ENCODE data around the gene TENT5A. TPM values are rescaled to one million over a fixed set of nuclear protein-coding genes. Genes with fewer than 3 reads are reported as not detected.

TENT5A gene
- total and polyA plus RNA-seq, 8 donors, result 3.7 to 54.0 (median 17.1) TPM

DNA sequence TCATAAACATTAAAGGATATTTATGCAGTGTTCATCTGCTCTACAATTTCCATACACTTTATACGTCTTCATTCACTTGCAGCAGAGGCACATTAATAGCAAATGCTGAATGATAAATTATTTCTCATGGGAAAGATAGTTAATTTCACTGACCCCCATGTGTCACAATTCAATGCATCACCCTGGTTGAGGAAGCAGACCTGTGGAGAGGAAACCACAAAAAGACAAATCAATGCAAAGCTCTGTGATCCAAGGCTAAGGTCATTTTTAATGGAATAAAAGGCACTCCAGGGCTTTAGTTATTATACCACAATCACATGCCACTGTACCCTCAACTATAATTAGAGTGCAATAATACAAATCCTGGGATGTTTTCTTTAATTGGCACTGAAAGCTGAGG is 40.3 kb upstream of the TENT5A start:
- intact Hi-C loops (cut with DNase I; ENCODE audit: low total_unique reads), result no loop called here
- no peak for DNase-seq
- Histone ChIP-seq H3K36me3 (no peaks in the 10 kb centered on the region), H3K27me3 (no peaks in the 10 kb centered on the region), H3K27ac (no peak overlapping the region), H3K9me3 (peaks cover 0 to 6% (median 2%) of the 10 kb centered on the region in 4 donors), H3K4me1 (peaks cover 0 to 2% (median 2%) of the 10 kb centered on the region in 4 donors), H3K4me3 (no peak overlapping the region)
- WGBS, 5 donors, result 63 to 82% (median 73%) methylated on average over 1 of the region's 1 CpG
- TF ChIP-seq EP300 (IDR thresholded peaks at IDR 0.05), result no peak

DNA sequence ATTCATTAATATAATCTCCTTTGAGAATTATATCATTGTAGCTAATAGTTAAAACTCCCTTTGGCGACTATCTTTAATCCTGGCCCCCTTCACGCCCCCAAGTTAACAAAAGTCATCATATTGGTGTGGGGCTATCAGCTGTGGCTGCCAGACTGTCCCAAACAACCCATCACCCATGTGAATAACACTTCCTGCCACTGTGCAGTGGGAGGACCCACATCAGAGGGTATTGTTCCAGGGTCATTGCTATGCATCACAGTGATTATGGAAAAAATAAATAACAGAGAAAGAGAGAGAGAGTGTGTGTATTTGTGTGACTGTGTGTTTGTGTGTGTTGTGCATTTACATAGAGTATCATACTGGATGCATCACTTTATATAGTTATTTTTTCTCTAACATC is 39.3 kb upstream of the TENT5A start:
- H3K9me3 ChIP-seq, result peaks cover 0 to 6% (median 2%) of the 10 kb centered on the region in 4 donors
- no peak overlapping the region for H3K27ac ChIP-seq
- intact Hi-C loops (cut with DNase I; ENCODE audit: low total_unique reads), result no loop called here
- no peak for TF ChIP-seq EP300 (IDR thresholded peaks at IDR 0.05)
- TF ChIP-seq, protein P1, sequence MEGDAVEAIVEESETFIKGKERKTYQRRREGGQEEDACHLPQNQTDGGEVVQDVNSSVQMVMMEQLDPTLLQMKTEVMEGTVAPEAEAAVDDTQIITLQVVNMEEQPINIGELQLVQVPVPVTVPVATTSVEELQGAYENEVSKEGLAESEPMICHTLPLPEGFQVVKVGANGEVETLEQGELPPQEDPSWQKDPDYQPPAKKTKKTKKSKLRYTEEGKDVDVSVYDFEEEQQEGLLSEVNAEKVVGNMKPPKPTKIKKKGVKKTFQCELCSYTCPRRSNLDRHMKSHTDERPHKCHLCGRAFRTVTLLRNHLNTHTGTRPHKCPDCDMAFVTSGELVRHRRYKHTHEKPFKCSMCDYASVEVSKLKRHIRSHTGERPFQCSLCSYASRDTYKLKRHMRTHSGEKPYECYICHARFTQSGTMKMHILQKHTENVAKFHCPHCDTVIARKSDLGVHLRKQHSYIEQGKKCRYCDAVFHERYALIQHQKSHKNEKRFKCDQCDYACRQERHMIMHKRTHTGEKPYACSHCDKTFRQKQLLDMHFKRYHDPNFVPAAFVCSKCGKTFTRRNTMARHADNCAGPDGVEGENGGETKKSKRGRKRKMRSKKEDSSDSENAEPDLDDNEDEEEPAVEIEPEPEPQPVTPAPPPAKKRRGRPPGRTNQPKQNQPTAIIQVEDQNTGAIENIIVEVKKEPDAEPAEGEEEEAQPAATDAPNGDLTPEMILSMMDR (IDR thresholded peaks at IDR 0.05), result no peak
- no peak for TF ChIP-seq POLR2AphosphoS5 (IDR thresholded peaks at IDR 0.05)
- TF ChIP-seq POLR2A (IDR thresholded peaks at IDR 0.05), result no peak
- DNase-seq, result no peak
- H3K27me3 ChIP-seq, result no peaks in the 10 kb centered on the region
- no peaks in the 10 kb centered on the region for H3K36me3 ChIP-seq
- H3K4me1 ChIP-seq, result peaks cover 0 to 13% (median 12%) of the 10 kb centered on the region in 4 donors
- 76 to 88% (median 78%) methylated on average over 2 of the region's 2 CpGs for WGBS, 5 donors
- H3K4me3 ChIP-seq, result no peak overlapping the region

DNA sequence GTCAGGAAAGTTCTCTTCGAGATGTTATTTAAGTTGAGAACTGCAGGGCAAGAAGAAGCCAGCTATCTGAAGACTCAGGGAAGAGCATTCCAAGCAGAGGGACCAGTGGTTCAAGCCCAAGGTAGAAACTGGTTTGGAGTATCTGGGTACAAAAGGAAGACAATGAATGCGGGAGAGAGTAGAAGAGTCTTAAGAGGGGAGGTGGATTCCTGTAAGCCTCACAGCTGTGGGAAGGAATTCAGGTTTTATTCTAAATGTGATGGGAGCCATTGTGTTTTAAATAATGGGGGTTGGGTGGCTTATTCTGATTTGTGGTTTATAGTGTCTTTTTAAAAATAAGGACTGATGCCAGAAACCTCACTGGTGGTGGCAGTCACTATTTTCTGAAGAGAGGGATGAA is 37.6 kb upstream of the TENT5A start:
- Histone ChIP-seq H3K36me3 (no peaks in the 10 kb centered on the region), H3K27ac (no peak overlapping the region), H3K27me3 (no peaks in the 10 kb centered on the region), H3K9me3 (no peaks in the 10 kb centered on the region), H3K4me1 (peaks cover 0 to 19% (median 17%) of the 10 kb centered on the region in 4 donors), H3K4me3 (no peak overlapping the region)
- 87 to 95% (median 94%) methylated on average over 2 of the region's 2 CpGs for WGBS, 5 donors
- intact Hi-C loops (cut with DNase I; ENCODE audit: low total_unique reads), result no loop called here
- TF ChIP-seq, protein P1 (IDR thresholded peaks at IDR 0.05), result no peak
- no peak for TF ChIP-seq POLR2AphosphoS5 (IDR thresholded peaks at IDR 0.05)
- no peak for TF ChIP-seq POLR2A (IDR thresholded peaks at IDR 0.05)
- TF ChIP-seq EP300 (IDR thresholded peaks at IDR 0.05), result no peak
- no peak for DNase-seq

DNA sequence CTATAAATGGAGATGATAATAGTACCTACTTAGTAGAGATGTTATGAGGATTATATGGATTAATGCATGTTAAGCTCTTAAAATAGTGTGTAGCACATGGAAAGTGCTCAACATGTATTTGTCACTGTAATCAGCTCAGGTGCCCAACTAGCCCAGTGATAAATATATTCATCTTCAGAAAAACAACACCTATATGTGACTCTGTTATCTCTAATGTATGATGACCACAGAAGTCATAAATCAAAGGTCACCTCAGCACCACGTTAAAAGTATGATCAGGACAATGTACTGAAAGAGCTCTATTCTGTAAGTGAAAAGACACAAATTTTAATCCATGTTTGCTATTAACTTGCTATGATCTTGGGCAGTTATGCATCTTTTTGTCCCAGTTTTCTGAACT is 36.8 kb upstream of the TENT5A start:
- WGBS, 5 donors, result 11 to 28% (median 23%) methylated on average over 1 of the region's 1 CpG
- no peaks in the 10 kb centered on the region for H3K36me3 ChIP-seq
- no peak overlapping the region for H3K27ac ChIP-seq

DNA sequence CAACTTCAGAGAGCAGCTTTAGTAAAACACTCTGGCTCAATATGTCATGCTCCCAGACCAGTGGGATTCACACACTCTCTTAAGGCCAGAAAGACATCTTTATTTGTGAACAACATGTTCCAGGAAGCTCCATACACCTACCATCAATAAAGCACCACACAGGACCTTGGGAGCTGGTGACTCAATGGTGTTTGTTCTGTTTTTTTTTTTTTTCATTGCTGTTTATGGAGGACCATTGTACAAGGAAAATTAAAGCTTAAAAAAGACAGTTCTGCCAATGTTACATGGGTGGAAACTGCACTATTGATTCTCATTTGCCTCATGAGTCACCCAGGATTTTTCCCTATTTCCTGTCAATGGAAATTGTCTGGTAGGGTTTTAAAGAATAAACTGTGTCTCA is 36.3 kb upstream of the TENT5A start:
- TF ChIP-seq, protein P1 (IDR thresholded peaks at IDR 0.05), result no peak
- no peak for TF ChIP-seq POLR2AphosphoS5 (IDR thresholded peaks at IDR 0.05)
- no peak for TF ChIP-seq POLR2A (IDR thresholded peaks at IDR 0.05)
- no peak for TF ChIP-seq EP300 (IDR thresholded peaks at IDR 0.05)
- Histone ChIP-seq H3K27me3 (no peaks in the 10 kb centered on the region), H3K4me3 (no peak overlapping the region), H3K27ac (no peak overlapping the region), H3K4me1 (peaks cover 0 to 19% (median 17%) of the 10 kb centered on the region in 4 donors), H3K9me3 (no peaks in the 10 kb centered on the region), H3K36me3 (no peaks in the 10 kb centered on the region)
- DNase-seq, result no peak
- intact Hi-C loops (cut with DNase I; ENCODE audit: low total_unique reads), result no loop called here

More for the DNA sequence above, 36.8 kb upstream of the TENT5A start:
- no peak overlapping the region for H3K4me3 ChIP-seq
- no peaks in the 10 kb centered on the region for H3K27me3 ChIP-seq
- no peak for TF ChIP-seq POLR2A (IDR thresholded peaks at IDR 0.05)
- no peak for TF ChIP-seq EP300 (IDR thresholded peaks at IDR 0.05)
- TF ChIP-seq POLR2AphosphoS5 (IDR thresholded peaks at IDR 0.05), result no peak
- TF ChIP-seq, protein P1 (IDR thresholded peaks at IDR 0.05), result no peak
- H3K4me1 ChIP-seq, result peaks cover 0 to 19% (median 17%) of the 10 kb centered on the region in 4 donors
- intact Hi-C loops (cut with DNase I; ENCODE audit: low total_unique reads), result no loop called here
- no peak for DNase-seq
- no peaks in the 10 kb centered on the region for H3K9me3 ChIP-seq

All from stomach (tissue), 9 donors.